Measurements from ENCODE around the gene ACBD4. TPM values are rescaled to one million over a fixed set of nuclear protein-coding genes. Genes with fewer than 3 reads are reported as not detected.

ACBD4 gene
- total RNA-seq, 6 experiments from 2014 or later: 24.0 to 78.9 (median 56.9) TPM

DNA sequence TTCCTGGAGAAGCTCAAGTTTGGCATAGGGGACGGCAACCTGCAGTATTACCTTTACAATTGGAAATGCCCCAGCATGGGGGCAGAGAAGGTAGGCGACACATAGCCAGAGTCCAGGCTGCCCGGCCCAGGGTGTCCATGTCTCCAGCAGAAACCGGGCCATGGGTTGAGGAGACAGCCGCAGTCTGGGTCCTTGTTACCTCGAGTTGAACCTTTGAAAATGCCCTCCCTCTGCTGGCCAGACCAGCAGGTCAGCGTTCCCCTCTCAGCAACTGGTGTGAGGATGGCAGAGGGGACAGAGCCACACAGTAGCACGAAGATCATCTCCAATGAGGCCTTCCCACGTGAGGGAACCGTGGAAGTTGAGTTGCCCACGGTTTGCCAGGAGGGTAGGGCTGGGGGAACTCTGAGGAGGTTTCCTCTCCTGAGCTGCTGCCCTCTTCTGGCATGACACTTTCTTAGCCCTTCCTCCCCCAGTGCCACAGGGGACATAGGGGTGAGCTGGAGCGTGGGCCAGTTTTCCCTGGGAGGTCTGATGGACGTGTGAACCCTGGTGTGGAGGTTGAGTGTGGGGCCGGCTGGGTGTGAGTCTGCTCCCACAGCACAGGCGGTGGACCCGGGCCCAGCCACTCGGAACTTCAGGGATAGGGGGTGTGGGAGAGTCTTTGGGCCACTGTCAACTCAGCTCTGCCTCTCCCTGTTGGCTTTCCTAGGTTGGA is 30.4 kb upstream of the ACBD4 start:
- Histone ChIP-seq H3K27me3 (no peaks in the 10 kb centered on the region), H3K27ac (no peak overlapping the region), H3K4me3 (no peak overlapping the region), H3K9me3 (no peaks in the 10 kb centered on the region), H3K36me3 (peaks cover 0 to 78% (median 44%) of the 10 kb centered on the region in 4 donors), H3K4me1 (no peaks in the 10 kb centered on the region)
- WGBS (ENCODE audit: insufficient coverage, low coverage, low lambda C conversion rate, missing lambda C conversion rate): 77% methylated on average over 3 of the region's 17 CpGs
- ATAC-seq: no peak
- intact Hi-C loops (cut with DNase I): loop anchor here (5.0 to 10.0 kb wide), 2 partner anchors 70 to 73 kb away; no protein-coding TSS in a partner anchor
- peak in 1 of 3 donors; percentile 42 for DNase-seq
- no peak for TF ChIP-seq POLR2A (IDR thresholded peaks at IDR 0.05)
- TF ChIP-seq, protein P1, sequence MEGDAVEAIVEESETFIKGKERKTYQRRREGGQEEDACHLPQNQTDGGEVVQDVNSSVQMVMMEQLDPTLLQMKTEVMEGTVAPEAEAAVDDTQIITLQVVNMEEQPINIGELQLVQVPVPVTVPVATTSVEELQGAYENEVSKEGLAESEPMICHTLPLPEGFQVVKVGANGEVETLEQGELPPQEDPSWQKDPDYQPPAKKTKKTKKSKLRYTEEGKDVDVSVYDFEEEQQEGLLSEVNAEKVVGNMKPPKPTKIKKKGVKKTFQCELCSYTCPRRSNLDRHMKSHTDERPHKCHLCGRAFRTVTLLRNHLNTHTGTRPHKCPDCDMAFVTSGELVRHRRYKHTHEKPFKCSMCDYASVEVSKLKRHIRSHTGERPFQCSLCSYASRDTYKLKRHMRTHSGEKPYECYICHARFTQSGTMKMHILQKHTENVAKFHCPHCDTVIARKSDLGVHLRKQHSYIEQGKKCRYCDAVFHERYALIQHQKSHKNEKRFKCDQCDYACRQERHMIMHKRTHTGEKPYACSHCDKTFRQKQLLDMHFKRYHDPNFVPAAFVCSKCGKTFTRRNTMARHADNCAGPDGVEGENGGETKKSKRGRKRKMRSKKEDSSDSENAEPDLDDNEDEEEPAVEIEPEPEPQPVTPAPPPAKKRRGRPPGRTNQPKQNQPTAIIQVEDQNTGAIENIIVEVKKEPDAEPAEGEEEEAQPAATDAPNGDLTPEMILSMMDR (IDR thresholded peaks at IDR 0.05): no peak

DNA sequence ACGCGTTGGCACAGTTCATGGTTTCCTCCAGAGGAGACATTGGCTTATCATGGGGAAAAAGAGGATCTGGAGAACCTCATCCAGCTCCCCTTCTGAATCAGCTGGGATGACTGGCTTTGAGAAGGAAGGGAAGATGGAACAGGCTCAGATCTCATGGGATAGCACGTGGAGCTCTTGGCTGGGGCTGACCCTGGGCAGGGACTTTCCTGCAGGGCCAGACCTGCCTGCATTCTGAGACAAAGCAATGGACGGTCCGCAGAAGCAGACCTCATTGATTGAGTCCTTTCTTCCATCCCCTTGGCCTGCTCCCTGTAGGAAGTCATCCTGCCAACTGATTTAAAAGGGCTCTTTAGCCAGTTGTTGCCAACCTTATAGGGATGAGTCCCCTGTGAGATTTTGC is 29.4 kb upstream of the ACBD4 start:
- no peak for ATAC-seq
- intact Hi-C loops (cut with DNase I): loop anchor here in 1 of 2 donors (10.0 kb wide), 1 partner anchor 71 kb away; no protein-coding TSS in a partner anchor

GRCh38 chr17:45106582-45106981 is 28.9 kb upstream of the ACBD4 start:
- no peaks in the 10 kb centered on the region for H3K4me1 ChIP-seq
- no peak overlapping the region for H3K4me3 ChIP-seq
- H3K27me3 ChIP-seq: no peaks in the 10 kb centered on the region
- TF ChIP-seq, protein P1 (IDR thresholded peaks at IDR 0.05): no peak
- TF ChIP-seq POLR2A (IDR thresholded peaks at IDR 0.05): no peak
- DNase-seq (no peak), ATAC-seq (no peak)
- no peaks in the 10 kb centered on the region for H3K9me3 ChIP-seq
- 87% methylated on average over 4 of the region's 5 CpGs for WGBS (ENCODE audit: insufficient coverage, low coverage, low lambda C conversion rate, missing lambda C conversion rate)
- H3K36me3 ChIP-seq: peaks cover 0 to 67% (median 40%) of the 10 kb centered on the region in 4 donors
- intact Hi-C loops (cut with DNase I): loop anchor here in 1 of 2 donors (10.0 kb wide), 1 partner anchor 72 kb away; no protein-coding TSS in a partner anchor
- H3K27ac ChIP-seq: no peak overlapping the region

More for the DNA sequence above, 29.4 kb upstream of the ACBD4 start:
- WGBS (ENCODE audit: insufficient coverage, low coverage, low lambda C conversion rate, missing lambda C conversion rate): 77% methylated on average over 2 of the region's 5 CpGs
- H3K4me1 ChIP-seq: no peaks in the 10 kb centered on the region
- no peaks in the 10 kb centered on the region for H3K27me3 ChIP-seq
- no peaks in the 10 kb centered on the region for H3K9me3 ChIP-seq
- H3K4me3 ChIP-seq: no peak overlapping the region
- TF ChIP-seq, protein P1 (IDR thresholded peaks at IDR 0.05): no peak
- TF ChIP-seq POLR2A (IDR thresholded peaks at IDR 0.05): no peak
- peaks cover 0 to 71% (median 43%) of the 10 kb centered on the region in 4 donors for H3K36me3 ChIP-seq
- no peak for DNase-seq
- no peak overlapping the region for H3K27ac ChIP-seq

DNA sequence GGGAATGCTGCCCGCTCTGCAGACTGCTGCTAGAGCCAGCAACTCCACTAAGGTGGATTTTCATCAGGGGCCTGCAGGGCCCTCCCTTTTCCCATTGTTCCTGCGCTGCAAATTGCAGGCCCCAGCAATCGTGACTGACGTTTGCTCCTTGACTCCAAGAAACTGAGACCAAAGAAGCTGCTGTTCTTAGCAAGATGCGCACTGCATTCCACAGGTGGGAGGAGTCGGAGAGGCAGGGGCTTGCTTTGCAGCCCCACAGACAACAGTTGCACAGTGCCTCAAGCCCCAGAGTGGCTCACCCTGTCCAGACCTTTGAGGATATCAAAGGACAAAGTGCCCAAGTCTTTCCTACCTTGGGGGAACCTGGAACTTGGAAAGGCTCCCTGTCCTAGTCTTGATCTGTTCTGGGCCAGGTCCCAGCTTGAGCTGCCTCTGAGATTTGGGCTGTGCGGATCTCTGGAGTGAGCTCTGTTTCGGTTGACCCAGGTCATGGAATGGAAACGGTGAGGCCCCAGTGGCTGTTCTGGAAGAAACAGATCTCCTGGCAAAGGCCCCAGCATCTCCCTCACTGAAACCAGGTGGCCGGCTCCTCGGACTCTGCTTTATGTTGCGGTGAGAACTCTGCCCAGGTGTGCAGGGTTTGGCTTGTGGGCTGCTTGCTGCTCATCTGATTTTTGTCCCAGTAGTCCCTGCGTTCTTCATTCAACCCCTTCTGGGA is 28.0 kb upstream of the ACBD4 start:
- no peaks in the 10 kb centered on the region for H3K4me1 ChIP-seq
- no CpG with 5 or more reads among the region's 13 CpGs for WGBS (ENCODE audit: insufficient coverage, low coverage, low lambda C conversion rate, missing lambda C conversion rate)
- no peaks in the 10 kb centered on the region for H3K27me3 ChIP-seq
- no peak overlapping the region for H3K27ac ChIP-seq
- no peaks in the 10 kb centered on the region for H3K9me3 ChIP-seq
- H3K4me3 ChIP-seq: no peak overlapping the region
- peaks cover 0 to 58% (median 35%) of the 10 kb centered on the region in 4 donors for H3K36me3 ChIP-seq
- TF ChIP-seq, protein P1 (IDR thresholded peaks at IDR 0.05): no peak
- TF ChIP-seq POLR2A (IDR thresholded peaks at IDR 0.05): no peak
- DNase-seq (no peak), ATAC-seq (no peak)
- intact Hi-C loops (cut with DNase I): loop anchor here in 1 of 2 donors (10.0 kb wide), 1 partner anchor 73 kb away; no protein-coding TSS in a partner anchor
